Activated gamma-delta T cell treated with Interleukin-2 at 50 U/mL for 16 hours (primary cell): ENCODE measurements around the gene KRTAP21-1.
"Not testable (repeated sequence)": the region's sequence is repeated elsewhere in the genome, so short reads cannot be mapped to it uniquely, and the experiment has no call there.

Experiments
- DNase-seq: peaks from one replicate; pipeline ENCODE4 v3.0.0-alpha.2; 2020

The KRTAP21-1 gene

GRCh38 chr21:30755328-30755727 lies at the start of gene KRTAP21-1:
KRTAP21-1 (minus strand) TSS chr21:30755428; CDS start chr21:30755378, 50 bp downstream.
- DNase-seq: not testable (repeated sequence)

- DNase-seq: no peak
Observed at GRCh38 chr21:30800605-30801004, 45.4 kb upstream of the KRTAP21-1 start.

- DNase-seq: no peak
Observed at GRCh38 chr21:30793581-30794314, 38.5 kb upstream of the KRTAP21-1 start.

DNA sequence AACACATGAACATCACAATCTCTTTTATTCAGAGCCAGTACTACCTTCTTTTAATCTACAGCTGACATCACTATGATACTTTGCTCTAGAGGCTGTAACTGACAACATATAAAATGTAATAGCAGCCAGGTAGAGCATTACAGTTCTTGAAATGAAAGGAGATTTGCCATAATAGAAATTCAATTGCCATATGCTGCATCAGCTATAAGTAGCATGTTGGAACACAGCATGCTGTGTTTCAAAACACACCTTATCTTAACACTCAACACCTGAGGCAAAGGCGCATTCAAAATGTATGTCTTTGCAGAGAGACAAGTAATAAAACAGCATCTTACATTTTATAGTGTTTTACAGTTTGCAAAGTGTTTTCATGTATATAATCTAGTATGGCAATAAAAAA lies 24.0 kb upstream of the KRTAP21-1 start:
- DNase-seq: no peak

DNA sequence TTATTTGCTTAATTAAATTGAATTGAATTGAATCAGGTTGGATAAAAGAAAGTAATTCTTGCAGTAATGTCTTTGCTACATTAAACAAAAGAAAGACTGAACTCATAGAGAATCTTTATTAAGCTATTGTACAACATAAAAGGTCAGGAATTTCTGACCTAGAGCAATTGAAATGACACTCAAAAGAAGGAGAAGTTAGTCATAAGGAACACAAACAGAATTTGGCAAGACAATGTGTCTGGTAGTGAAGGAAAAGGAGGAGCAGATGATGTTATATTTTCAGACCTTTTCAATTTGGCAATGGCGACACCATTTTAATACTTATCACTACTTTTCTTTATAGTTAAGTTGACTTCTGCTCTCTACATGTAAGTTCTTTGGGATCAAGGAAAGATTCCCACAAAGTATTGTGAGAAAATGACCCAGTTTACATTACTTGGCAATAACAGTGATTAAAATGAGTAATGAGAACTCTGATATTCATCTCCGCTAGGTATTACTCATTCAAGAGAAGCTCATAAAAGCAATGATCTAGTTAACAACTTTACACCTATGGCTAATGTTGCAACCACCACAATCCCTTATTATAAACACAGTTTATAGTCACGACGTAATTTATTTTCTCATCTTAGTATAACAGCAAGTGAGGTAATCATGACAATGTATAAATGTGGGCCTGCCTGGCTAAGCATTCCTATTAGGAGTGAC lies 14.7 kb upstream of the KRTAP21-1 start:
- DNase-seq: no peak

DNA sequence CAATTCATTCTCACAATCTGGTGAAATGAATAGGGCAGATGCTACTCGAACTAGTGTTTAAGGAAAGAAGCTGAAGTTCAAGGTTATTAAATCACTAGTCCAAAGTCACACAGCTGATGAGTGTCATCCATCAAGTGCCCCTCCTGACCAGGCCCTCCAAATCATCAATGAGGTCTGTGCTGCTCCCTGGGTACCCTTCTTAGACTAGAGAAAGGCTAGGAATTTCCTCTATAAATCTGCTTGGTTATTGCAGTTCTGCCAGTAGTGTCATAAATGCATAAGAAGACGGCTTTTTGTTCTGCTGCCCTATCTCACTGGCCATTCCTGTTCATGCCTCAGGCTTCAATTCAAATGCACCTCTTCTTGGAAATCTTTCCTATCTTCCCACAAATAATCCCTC lies 5.5 kb upstream of the KRTAP21-1 start:
- no peak for DNase-seq

DNA sequence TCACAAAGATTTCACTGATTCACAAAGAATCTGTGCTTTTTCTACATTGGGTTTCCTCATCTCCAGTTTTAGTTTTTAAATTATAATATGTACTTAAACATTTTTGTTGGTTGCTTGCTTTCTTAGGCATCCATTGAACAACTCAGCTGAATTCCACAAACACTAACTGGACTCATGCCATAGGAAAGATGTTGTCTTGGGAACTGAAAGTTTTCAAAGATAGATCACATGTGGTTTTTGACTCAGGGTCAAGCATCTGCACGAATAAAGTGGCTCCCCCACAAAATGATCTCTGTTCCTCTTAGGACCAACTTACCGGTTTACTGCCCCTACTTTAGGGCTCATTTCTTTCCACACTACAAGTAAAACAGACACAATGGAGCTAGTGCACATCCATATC lies 3.1 kb upstream of the KRTAP21-1 start:
- DNase-seq: no peak

GRCh38 chr21:30747159-30747558 lies 8.1 kb downstream of the KRTAP21-1 start, which contains the start of gene KRTAP21-2:
KRTAP21-2 (minus strand) TSS chr21:30747259; CDS start chr21:30747202, 57 bp downstream.
- DNase-seq: no peak

GRCh38 chr21:30740462-30740861 lies 14.8 kb downstream of the KRTAP21-1 start:
- DNase-seq: no peak

DNA sequence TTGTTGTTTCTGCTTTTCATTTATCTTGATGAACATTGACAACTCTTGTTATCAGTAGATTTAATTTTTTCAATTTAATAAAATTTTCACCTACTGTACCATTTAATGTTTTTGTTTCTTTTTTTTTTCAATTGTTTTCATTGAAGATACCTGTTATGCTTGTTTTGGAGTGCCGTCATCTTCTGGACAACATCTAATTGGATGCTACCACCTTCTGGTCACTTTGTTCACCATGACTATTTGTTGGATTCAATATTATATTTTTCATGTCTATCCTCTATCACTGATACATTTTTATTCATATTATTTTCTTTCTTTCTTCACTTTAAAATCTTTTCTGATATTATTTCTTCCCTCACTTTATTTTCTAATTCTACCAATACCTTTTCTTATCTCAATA lies 22.2 kb downstream of the KRTAP21-1 start:
- DNase-seq: no peak

DNA sequence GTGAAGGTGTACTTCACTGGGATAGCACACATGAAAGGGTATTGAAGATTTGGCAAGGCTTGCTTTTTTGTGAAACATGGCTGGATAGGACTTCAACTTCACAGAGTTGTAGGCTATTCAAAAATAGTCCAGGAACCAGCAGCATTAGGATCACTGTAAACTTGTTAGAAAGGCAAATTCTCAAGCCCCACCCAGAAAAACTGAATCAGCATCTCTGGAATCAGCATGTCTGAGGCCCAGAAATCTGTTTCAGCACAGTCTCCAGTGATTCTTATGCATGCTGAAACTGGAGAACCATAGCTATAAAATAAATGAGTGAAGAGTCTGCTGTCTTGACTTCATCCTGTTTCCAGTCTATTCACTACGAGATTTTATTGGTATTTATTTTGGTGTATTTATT lies 28.5 kb downstream of the KRTAP21-1 start:
- DNase-seq: no peak

GRCh38 chr21:30719401-30719800 lies 35.8 kb downstream of the KRTAP21-1 start:
- DNase-seq: no peak

DNA sequence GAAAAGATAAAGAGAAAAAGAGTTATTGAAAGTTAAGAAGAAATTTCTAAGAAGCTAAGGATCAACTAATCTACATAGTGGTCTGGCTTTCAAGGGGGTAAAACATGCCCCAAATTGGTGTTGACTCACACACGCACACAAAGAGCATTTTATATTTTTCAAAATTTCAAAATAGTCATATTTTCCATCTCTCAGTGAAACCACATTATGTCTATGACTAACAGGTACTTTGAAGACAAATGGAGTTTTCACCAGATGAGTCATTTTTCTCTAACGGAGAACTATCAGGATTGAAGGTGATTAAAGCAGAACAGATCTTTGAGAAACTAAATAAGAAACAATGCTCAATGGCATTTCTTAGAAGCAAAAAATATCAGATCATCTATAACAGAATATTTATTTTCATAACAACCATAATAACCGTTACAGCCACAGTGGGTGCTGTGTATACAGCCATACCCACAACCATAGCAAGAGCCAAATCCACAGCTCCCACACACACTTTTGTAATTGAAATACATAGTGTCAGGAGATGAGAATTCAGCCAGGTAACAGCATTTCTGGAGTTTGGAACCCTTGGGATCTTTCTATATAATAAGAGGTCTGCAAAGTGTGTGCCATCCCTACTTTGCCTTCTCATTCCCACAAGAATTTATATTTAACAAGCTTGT lies 36.9 kb downstream of the KRTAP21-1 start, which contains the start of gene KRTAP21-3:
Gene KRTAP21-3 (minus strand): TSS at position 539 of the 671 bp plus-strand sequence. CDS start 18 bp downstream, at position 521.
- no peak for DNase-seq

DNA sequence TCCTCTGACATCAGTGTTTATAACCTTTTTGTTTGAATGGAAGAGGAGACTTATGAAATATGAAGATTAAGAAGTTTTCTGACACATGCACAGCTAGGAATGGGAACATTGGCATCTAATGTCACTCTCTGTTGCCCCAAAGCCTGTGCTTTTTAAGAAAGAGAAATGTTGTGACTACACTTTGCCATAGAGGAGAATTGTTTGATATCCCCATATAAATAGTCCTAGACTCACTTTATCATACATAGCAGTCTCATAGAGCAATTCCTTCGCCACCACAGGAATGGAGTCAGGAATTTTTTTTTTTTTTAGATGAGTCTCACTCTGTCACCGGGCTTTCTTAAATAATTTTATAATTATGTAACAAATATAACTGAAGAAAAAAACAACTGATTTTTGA lies 38.1 kb downstream of the KRTAP21-1 start:
- no peak for DNase-seq

DNA sequence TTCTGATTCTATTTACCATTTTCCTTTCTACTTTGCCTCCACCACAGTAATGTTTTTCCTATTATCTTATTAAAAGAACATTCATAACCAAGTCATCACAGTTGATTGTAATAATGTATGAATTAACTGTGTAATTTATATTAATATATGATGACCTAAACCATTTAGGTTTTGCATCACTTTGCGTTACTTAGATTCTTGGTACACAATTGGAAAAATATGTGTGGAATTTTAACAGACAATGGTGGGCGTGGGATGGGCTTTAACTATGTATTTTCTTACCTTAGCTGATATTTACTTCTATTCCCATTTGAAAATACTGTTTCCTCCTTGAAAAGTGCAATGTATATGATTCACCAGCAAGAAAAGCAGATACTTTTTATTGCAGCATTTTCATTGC lies 40.3 kb downstream of the KRTAP21-1 start:
- no peak for DNase-seq

DNA sequence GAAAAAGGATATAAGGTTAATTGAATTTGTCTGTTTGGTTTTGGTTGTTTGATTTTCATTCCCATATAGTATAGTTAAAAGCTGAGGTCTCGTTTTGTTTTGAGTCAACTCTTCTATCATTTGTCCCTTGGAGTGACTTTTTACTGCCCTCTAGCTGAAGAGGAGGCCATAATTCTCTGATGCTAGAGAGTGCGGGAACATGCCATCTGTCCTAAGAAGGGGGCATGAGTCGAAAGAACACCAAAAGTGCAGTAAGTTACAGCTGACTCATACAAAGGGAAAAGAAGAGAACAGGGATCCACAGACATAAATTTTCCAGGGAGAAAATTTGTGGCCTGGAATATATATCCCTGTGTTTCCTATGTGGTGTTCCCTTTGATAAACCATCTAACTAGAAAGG lies 40.8 kb downstream of the KRTAP21-1 start:
- no peak for DNase-seq

DNA sequence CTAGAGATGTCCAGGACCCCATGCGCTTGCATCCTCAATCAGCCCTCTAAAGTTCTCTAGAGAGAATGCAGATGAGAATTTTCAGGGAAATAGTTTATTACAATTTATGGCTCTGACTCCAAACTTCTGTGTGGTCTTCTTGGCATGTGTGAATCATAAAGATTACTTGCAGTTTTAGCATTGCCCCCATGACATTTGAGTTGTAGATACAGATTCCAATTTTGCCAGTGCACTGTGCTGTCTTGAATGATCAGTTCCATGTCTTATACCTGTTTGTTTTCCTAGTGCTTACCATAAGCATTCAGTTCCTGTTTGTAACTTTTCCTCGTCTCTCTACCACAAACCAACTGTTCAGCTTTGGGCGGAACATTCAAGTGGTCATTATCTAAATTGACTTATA lies 41.5 kb downstream of the KRTAP21-1 start:
- DNase-seq: no peak

DNA sequence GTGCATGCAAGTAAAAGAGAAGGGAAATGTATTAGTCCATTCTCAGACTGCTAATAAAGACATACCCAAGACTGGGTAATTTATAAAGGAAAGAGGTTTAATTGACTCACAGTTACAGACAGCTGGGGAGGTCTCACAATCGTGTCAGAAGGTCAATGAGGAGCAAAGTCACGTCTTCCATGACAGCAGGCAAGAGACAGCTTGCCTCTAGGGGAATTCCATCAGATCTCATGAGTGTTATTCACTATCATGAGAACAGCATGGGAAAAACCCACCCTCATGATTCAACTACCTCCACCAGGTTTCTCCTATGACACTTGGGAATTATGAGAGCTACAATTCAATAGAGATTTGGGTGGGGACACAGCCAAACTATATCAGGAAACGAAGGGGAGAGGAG lies 44.7 kb downstream of the KRTAP21-1 start:
- DNase-seq: no peak

- no peak for DNase-seq
Observed at GRCh38 chr21:30707409-30707808, 47.8 kb downstream of the KRTAP21-1 start.
